ENCODE results near the gene OTX1.

Gene OTX1

DNA sequence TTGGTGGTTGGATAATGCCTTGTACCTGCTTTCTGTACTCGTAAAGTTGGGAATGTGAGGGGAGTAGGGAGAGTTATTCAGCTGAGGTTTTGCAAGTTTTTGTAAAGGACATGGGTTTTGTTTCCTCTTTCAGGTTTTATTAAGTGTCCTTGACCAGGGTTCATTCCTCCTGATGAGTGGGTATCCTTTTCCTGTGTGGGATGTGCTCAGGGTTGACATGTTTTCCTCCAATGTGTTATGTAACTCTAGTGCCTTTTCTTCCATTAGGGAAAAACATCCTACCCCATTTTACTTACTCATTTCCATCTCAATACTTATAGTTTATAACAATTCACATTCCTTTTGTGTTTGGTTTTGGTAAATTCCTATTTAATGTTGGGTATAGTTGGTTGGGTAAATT lies 48.4 kb downstream of the OTX1 start:
- H3K9ac ChIP-seq: no peak overlapping the region
- no peak overlapping the region for H3K4me2 ChIP-seq (ENCODE audit: low read length)
- TF ChIP-seq, protein P1, sequence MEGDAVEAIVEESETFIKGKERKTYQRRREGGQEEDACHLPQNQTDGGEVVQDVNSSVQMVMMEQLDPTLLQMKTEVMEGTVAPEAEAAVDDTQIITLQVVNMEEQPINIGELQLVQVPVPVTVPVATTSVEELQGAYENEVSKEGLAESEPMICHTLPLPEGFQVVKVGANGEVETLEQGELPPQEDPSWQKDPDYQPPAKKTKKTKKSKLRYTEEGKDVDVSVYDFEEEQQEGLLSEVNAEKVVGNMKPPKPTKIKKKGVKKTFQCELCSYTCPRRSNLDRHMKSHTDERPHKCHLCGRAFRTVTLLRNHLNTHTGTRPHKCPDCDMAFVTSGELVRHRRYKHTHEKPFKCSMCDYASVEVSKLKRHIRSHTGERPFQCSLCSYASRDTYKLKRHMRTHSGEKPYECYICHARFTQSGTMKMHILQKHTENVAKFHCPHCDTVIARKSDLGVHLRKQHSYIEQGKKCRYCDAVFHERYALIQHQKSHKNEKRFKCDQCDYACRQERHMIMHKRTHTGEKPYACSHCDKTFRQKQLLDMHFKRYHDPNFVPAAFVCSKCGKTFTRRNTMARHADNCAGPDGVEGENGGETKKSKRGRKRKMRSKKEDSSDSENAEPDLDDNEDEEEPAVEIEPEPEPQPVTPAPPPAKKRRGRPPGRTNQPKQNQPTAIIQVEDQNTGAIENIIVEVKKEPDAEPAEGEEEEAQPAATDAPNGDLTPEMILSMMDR (IDR thresholded peaks at IDR 0.05): no peak
- H3K27ac ChIP-seq: no peak overlapping the region
- H3K9me3 ChIP-seq (ENCODE audit: control insufficient read depth, low read length): no peaks in the 10 kb centered on the region
- no peak overlapping the region for H2AFZ ChIP-seq
- H3K4me3 ChIP-seq (ENCODE audit: low read depth, low read length): no peak overlapping the region
- H3K79me2 ChIP-seq: no peaks in the 10 kb centered on the region
- no peaks in the 10 kb centered on the region for H3K36me3 ChIP-seq (ENCODE audit: control insufficient read depth, insufficient read depth, low read length)
- no peaks in the 10 kb centered on the region for H3K4me1 ChIP-seq
- H3K27me3 ChIP-seq (ENCODE audit: control insufficient read depth, insufficient read depth, low read length): no peaks in the 10 kb centered on the region

DNA sequence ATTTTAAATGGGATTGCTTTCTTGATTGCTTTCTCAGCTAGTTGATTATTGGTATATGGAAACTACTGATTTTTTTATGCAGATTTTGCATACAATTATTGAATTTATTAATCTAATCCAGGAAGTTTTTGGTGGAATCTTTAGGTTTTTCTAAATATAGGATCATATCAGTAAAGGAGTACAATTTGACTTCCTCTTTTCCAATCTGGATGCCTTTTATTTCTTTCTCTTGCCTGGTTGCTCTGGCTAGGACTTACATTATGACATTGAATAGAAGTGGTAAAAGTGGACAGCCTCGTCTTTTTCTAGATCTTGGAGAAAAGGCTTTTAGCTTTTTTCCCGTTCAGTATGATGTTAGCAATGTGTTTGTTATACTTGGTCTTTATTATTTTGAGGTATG lies 51.3 kb downstream of the OTX1 start:
- Histone ChIP-seq H3K36me3 (ENCODE audit: control insufficient read depth, insufficient read depth, low read length) (no peaks in the 10 kb centered on the region), H3K9ac (no peak overlapping the region), H2AFZ (no peak overlapping the region), H3K4me1 (no peaks in the 10 kb centered on the region), H3K4me3 (ENCODE audit: low read depth, low read length) (no peak overlapping the region), H3K79me2 (no peaks in the 10 kb centered on the region), H3K27ac (no peak overlapping the region), H3K4me2 (ENCODE audit: low read length) (no peak overlapping the region), H3K27me3 (ENCODE audit: control insufficient read depth, insufficient read depth, low read length) (no peaks in the 10 kb centered on the region), H3K9me3 (ENCODE audit: control insufficient read depth, low read length) (no peaks in the 10 kb centered on the region)
- TF ChIP-seq, protein P1 (IDR thresholded peaks at IDR 0.05): no peak

DNA sequence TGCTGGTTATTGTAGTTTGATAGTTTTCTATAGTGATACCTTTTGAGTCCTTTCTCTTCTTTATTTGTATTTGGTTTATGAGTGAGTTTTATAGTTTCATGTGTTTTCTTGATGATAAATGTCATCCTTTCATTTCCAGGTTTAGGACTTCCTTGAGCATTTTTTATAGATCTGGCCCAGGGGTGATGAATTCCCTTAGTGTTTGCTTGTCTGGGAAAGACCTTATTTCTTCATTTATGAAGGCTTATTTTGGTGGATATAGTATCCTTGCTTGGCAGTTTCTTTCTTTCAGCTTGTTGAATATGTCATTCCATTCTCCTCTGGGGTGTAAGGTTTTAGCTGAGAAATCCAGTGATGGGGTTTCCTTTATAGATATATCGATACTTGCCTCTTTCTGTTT lies 53.9 kb downstream of the OTX1 start:
- no peaks in the 10 kb centered on the region for H3K9me3 ChIP-seq (ENCODE audit: control insufficient read depth, low read length)

More for the DNA sequence above, 53.9 kb downstream of the OTX1 start:
- no peaks in the 10 kb centered on the region for H3K4me1 ChIP-seq
- no peak overlapping the region for H3K4me3 ChIP-seq (ENCODE audit: low read depth, low read length)
- TF ChIP-seq, protein P1 (IDR thresholded peaks at IDR 0.05): no peak
- no peaks in the 10 kb centered on the region for H3K27me3 ChIP-seq (ENCODE audit: control insufficient read depth, insufficient read depth, low read length)
- no peaks in the 10 kb centered on the region for H3K79me2 ChIP-seq
- no peak overlapping the region for H2AFZ ChIP-seq
- no peak overlapping the region for H3K4me2 ChIP-seq (ENCODE audit: low read length)
- no peak overlapping the region for H3K27ac ChIP-seq
- H3K9ac ChIP-seq: no peak overlapping the region
- no peaks in the 10 kb centered on the region for H3K36me3 ChIP-seq (ENCODE audit: control insufficient read depth, insufficient read depth, low read length)

Measured in parathyroid adenoma (tissue), 2 donors.